KOPT-K1 (cell line): ENCODE measurements around the gene CFD.

Source experiments
- H3K27ac ChIP-seq: fragments of 200-600 bp; sonication (generic); 2 replicates; pipeline ENCODE4 v1.5.1; 2016; ENCODE audit warnings: antibody characterized with exemption, mild to moderate bottlenecking, low read depth, low read length; ENCODE audit not compliant: poor library complexity, severe bottlenecking
- H3K36me3 ChIP-seq: fragments of 200-600 bp; sonication (generic); 2 replicates; pipeline ENCODE4 v1.5.1; 2017; ENCODE audit warnings: antibody characterized with exemption, mild to moderate bottlenecking, low read length, moderate library complexity; ENCODE audit not compliant: insufficient read depth
- H3K9me3 ChIP-seq: fragments of 200-600 bp; sonication (generic); 2 replicates; pipeline ENCODE4 v1.5.1; 2017; ENCODE audit warnings: antibody characterized with exemption, low read length, mild to moderate bottlenecking; ENCODE audit not compliant: insufficient read depth, poor library complexity, severe bottlenecking

Gene CFD

GRCh38 chr19:912181-913079 is 53.0 kb downstream of the CFD start:
- H3K9me3 ChIP-seq: no peaks in the 10 kb centered on the region
- no peaks in the 10 kb centered on the region for H3K36me3 ChIP-seq
- H3K27ac ChIP-seq: peak overlapping the region; percentile 68
